K562 (cell line): ENCODE results near the gene SMG6. TPM values are rescaled to one million over a fixed set of nuclear protein-coding genes. Genes with fewer than 3 reads are reported as not detected.
A peak's percentile ranks its signal among the peaks of the same experiment; 100 is the strongest.

Source experiments
- ARID3B ChIP-seq: fragments of 250-450 bp; sonication (Bioruptor Pico); IDR thresholded peaks from 2 replicates; pipeline ENCODE4 v1.4.0; 2020; ENCODE audit warnings: borderline replicate concordance
- DNMT1 ChIP-seq: fragments of 450-650 bp; IDR thresholded peaks from 2 replicates; pipeline ENCODE4 v1.6.1; 2016; ENCODE audit warnings: antibody characterized with exemption, mild to moderate bottlenecking
- ELF1 ChIP-seq: fragments of 200-800 bp; sonication (Bioruptor generic); IDR thresholded peaks from 2 replicates; pipeline ENCODE4 v1.6.1; 2016; ENCODE audit warnings: missing genetic modification characterization, missing compliant biosample characterization
- ESRRA ChIP-seq: fragments of 450-650 bp; IDR thresholded peaks from 2 replicates; pipeline ENCODE4 v1.6.1; 2014; ENCODE audit warnings: low read depth, mild to moderate bottlenecking, moderate library complexity, borderline replicate concordance
- FOXP1 ChIP-seq: sonication (generic); formaldehyde crosslinking; IDR thresholded peaks from 2 replicates; pipeline ENCODE4 v1.8.0; 2022; ENCODE audit warnings: mild to moderate bottlenecking, missing genetic modification reagents
- HCFC1 ChIP-seq: IDR thresholded peaks from 2 replicates; pipeline ENCODE4 v1.6.1; 2012; ENCODE audit warnings: low read depth, low read length, improper control_type of control experiment
- HDAC6 ChIP-seq: IDR thresholded peaks from 2 replicates; pipeline ENCODE4 v1.6.1; 2012; ENCODE audit warnings: low read depth, mild to moderate bottlenecking, control low read depth, inconsistent platforms, low read length, moderate library complexity
- KLF13 ChIP-seq: fragments of 450-650 bp; IDR thresholded peaks from 2 replicates; pipeline ENCODE4 v1.6.1; 2016; ENCODE audit warnings: missing genetic modification characterization, low read depth, mild to moderate bottlenecking, missing compliant biosample characterization, moderate library complexity, borderline replicate concordance
- MYC ChIP-seq, 2 experiments: fragments of 250-450 bp in 1 of 2; sonication (Bioruptor Pico) in 1 of 2; IDR thresholded peaks; 2 replicates each; pipeline versions ENCODE4 v1.5.1 to v1.6.1; 2012 to 2021; ENCODE audit warnings: low read depth in 2 of 2, borderline replicate concordance in 1 of 2, improper control_type of control experiment in 1 of 2, low read length in 1 of 2, mild to moderate bottlenecking in 1 of 2, moderate library complexity in 1 of 2
- NFE2 ChIP-seq: IDR thresholded peaks from 2 replicates; pipeline ENCODE4 v1.6.1; 2014; ENCODE audit warnings: antibody characterized with exemption, low read depth
- SMARCA4 ChIP-seq: fragments of 450-650 bp; IDR thresholded peaks from 2 replicates; pipeline ENCODE4 v1.6.1; 2016
- SRSF3 ChIP-seq: fragments of 200-400 bp; formaldehyde crosslinking; IDR thresholded peaks from 2 replicates; pipeline ENCODE4 v1.6.1; 2016; ENCODE audit warnings: mild to moderate bottlenecking, low read length, moderate library complexity; ENCODE audit not compliant: insufficient read depth
- ZBTB12 ChIP-seq: fragments of 250-450 bp; sonication (Bioruptor Pico); IDR thresholded peaks from 2 replicates; pipeline ENCODE4 v1.4.0; 2020
- ZBTB33 ChIP-seq: sonication (generic); formaldehyde crosslinking; IDR thresholded peaks from 2 replicates; pipeline ENCODE4 v1.8.1; 2023; ENCODE audit warnings: mild to moderate bottlenecking, missing genetic modification reagents
- ZNF121 ChIP-seq: sonication (generic); formaldehyde crosslinking; conservative IDR thresholded peaks from 2 replicates; pipeline ENCODE4 v1.8.0; 2022; ENCODE audit warnings: missing genetic modification reagents
- ZNF518B ChIP-seq: fragments of 250-450 bp; sonication (Bioruptor Pico); IDR thresholded peaks from 2 replicates; pipeline ENCODE4 v1.5.0; 2021; ENCODE audit warnings: mild to moderate bottlenecking, moderate library complexity
- ZNF668 ChIP-seq: fragments of 250-450 bp; sonication (Bioruptor Pico); IDR thresholded peaks from 2 replicates; pipeline ENCODE4 v1.8.0; 2022; ENCODE audit warnings: mild to moderate bottlenecking, inconsistent platforms
- polyA plus RNA-seq, 8 experiments: library from polyadenylated mRNA; depleted of rRNA in 4 of 8; stranded (reverse) in 5 of 8; unstranded in 3 of 8; fragments of >200 nt; fragmentation: Nextera tagmentation in 2 of 8; fragmentation: Illumina TruSeq in 1 of 8; extraction: Ambion mirVana in 2 of 8; extraction: Trizol in 1 of 8; gene quantifications; 2 replicates each; pipeline versions ENCODE4 v1.2.1 to v1.2.3, GENCODE V29; 2011 to 2014; ENCODE audit warnings: inconsistent platforms in 1 of 8, missing spikeins in 1 of 8
- total RNA-seq, 7 experiments: library from RNA; depleted of rRNA in 6 of 7; stranded (reverse); fragments of >200 nt in 6 of 7; fragmentation: Illumina TruSeq in 2 of 7; extraction: Trizol in 2 of 7; gene quantifications; 2 replicates each; pipeline versions ENCODE4 v1.2.1 to v1.2.3, GENCODE V29; 2011 to 2021; ENCODE audit warnings: low replicate concordance in 1 of 7

The SMG6 gene
- total and polyA plus RNA-seq, 9 of the 15 experiments (the other 6 are each of a cell fraction or from before 2014, with no cell fraction given) = 0.44 to 13.9 (median 6.0) TPM

GRCh38 chr17:2303204-2304188 is at the start of gene SMG6, which contains the start of gene SRR (continued):
- TF ChIP-seq ZBTB33 (CRISPR knock-in tag) = no peak
- TF ChIP-seq HCFC1 = no peak
- no peak for TF ChIP-seq ZNF668 (CRISPR knock-in tag)
- no peak; the same call in 1 of the 2 replicates for TF ChIP-seq ESRRA
- no peak for TF ChIP-seq ZBTB12 (CRISPR knock-in tag)
- TF ChIP-seq FOXP1 (CRISPR knock-in tag) = no peak
- TF ChIP-seq HDAC6 = no peak
- no peak for TF ChIP-seq ZNF518B (CRISPR knock-in tag)
- TF ChIP-seq SRSF3 = no peak
- no peak for TF ChIP-seq ELF1 (tag)
- no peak for TF ChIP-seq ARID3B (CRISPR knock-in tag)
- TF ChIP-seq DNMT1 = no peak
- no peak for TF ChIP-seq NFE2
- peak; percentile 51; the same call in 1 of the 2 replicates for TF ChIP-seq MYC (IDR thresholded peaks at IDR 0.05; ENCODE audit: low read depth, low read length)
- TF ChIP-seq MYC (CRISPR knock-in tag; IDR thresholded peaks at IDR 0.05; ENCODE audit: borderline replicate concordance, low read depth) = no peak
- no peak for TF ChIP-seq ZNF121 (CRISPR knock-in tag)
- no peak for TF ChIP-seq KLF13 (tag)
- TF ChIP-seq SMARCA4 = no peak
